ENCODE results near the gene TLN1. TPM values are rescaled to one million over a fixed set of nuclear protein-coding genes. Genes with fewer than 3 reads are reported as not detected.

The TLN1 gene
- total RNA-seq, 2 donors from 2014 or later = 117 to 123 TPM

GRCh38 chr9:35674025-35674361 is 58.0 kb downstream of the TLN1 start:
- 85 to 100% methylated on average over 1 to 3 of the region's 3 CpGs for WGBS, 2 experiments (ENCODE audit: insufficient coverage in 1 of 2, insufficient read length in 1 of 2)
- Histone ChIP-seq H3K27me3 (ENCODE audit: control insufficient read depth, insufficient read depth, low read length, poor library complexity, severe bottlenecking) (peaks cover 18% of the 10 kb centered on the region), H3K36me3 (ENCODE audit: control insufficient read depth, insufficient read depth, low read length) (no peaks in the 10 kb centered on the region), H3K9me3 (ENCODE audit: control insufficient read depth, low read length) (no peaks in the 10 kb centered on the region), H3K9ac (ENCODE audit: extremely low read depth, low read length, poor library complexity, severe bottlenecking) (no peak overlapping the region), H3K4me3 (ENCODE audit: low read length) (no peak overlapping the region), H3K27ac (ENCODE audit: low read depth, low read length) (no peak overlapping the region), H3K4me1 (ENCODE audit: control insufficient read depth, insufficient read depth, low read length) (no peaks in the 10 kb centered on the region)
- TF ChIP-seq, protein P1, sequence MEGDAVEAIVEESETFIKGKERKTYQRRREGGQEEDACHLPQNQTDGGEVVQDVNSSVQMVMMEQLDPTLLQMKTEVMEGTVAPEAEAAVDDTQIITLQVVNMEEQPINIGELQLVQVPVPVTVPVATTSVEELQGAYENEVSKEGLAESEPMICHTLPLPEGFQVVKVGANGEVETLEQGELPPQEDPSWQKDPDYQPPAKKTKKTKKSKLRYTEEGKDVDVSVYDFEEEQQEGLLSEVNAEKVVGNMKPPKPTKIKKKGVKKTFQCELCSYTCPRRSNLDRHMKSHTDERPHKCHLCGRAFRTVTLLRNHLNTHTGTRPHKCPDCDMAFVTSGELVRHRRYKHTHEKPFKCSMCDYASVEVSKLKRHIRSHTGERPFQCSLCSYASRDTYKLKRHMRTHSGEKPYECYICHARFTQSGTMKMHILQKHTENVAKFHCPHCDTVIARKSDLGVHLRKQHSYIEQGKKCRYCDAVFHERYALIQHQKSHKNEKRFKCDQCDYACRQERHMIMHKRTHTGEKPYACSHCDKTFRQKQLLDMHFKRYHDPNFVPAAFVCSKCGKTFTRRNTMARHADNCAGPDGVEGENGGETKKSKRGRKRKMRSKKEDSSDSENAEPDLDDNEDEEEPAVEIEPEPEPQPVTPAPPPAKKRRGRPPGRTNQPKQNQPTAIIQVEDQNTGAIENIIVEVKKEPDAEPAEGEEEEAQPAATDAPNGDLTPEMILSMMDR (conservative IDR thresholded peaks at IDR 0.05) = no peak
- no peak for DNase-seq
- H3K4me1 Mint-ChIP-seq = peaks cover 9% of the 10 kb centered on the region
- H3K36me3 Mint-ChIP-seq (ENCODE audit: low read depth) = no peaks in the 10 kb centered on the region
- no peak overlapping the region for H3K4me3 Mint-ChIP-seq
- H3K9me3 Mint-ChIP-seq = no peaks in the 10 kb centered on the region
- peaks cover 24% of the 10 kb centered on the region for H3K27me3 Mint-ChIP-seq (ENCODE audit: insufficient read depth)
- H3K27ac Mint-ChIP-seq = no peak overlapping the region

DNA sequence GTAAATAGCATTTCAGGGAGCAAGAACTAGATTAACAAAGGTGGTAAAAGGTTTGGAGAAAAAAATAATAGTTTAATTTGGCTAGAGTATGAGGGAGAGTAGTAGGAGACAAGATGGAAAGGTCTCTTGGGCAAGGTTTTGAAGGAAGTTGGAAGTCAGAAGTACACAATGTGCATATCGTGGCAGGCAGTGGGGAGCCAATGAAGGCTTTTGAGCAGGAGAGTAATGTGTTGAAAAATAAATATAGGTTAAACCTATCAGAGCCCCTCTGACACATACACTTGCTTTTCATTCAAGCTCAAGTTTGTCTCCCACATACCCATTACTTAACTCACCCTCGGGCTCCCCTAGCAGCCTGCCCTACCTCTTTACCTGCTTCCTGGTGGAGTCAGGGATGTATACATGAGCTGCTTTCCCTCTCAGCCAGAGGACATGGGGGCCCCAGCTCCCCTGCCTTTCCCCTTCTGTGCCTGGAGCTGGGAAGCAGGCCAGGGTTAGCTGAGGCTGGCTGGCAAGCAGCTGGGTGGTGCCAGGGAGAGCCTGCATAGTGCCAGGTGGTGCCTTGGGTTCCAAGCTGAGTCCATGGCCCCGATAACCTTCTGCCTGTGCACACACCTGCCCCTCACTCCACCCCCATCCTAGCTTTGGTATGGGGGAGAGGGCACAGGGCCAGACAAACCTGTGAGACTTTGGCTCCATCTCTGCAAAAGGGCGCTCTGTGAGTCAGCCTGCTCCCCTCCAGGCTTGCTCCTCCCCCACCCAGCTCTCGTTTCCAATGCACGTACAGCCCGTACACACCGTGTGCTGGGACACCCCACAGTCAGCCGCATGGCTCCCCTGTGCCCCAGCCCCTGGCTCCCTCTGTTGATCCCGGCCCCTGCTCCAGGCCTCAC is 58.6 kb downstream of the TLN1 start, which contains the start of gene CA9:
Gene CA9, plus strand, starts transcription at position 797 of the 893 bp plus-strand sequence. Its CDS starts 32 bp downstream, at position 829.
- WGBS, 2 experiments (ENCODE audit: insufficient coverage in 1 of 2, insufficient read length in 1 of 2) = 87 to 89% methylated on average over 4 to 10 of the region's 10 CpGs
- no peak for DNase-seq
- no peaks in the 10 kb centered on the region for H3K9me3 ChIP-seq (ENCODE audit: control insufficient read depth, low read length)
- Mint-ChIP-seq H3K27me3 (ENCODE audit: insufficient read depth) (peaks cover 24% of the 10 kb centered on the region), H3K27ac (no peak within 1 kb of the TSS), H3K36me3 (ENCODE audit: low read depth) (no peaks in the 10 kb centered on the region), H3K4me3 (peak within 1 kb of the TSS; percentile 68), H3K4me1 (peaks cover 9% of the 10 kb centered on the region), H3K9me3 (no peaks in the 10 kb centered on the region)
- no peaks in the 10 kb centered on the region for H3K4me1 ChIP-seq (ENCODE audit: control insufficient read depth, insufficient read depth, low read length)
- TF ChIP-seq, protein P1 (conservative IDR thresholded peaks at IDR 0.05) = no peak
- H3K9ac ChIP-seq (ENCODE audit: extremely low read depth, low read length, poor library complexity, severe bottlenecking) = no peak within 1 kb of the TSS
- H3K27me3 ChIP-seq (ENCODE audit: control insufficient read depth, insufficient read depth, low read length, poor library complexity, severe bottlenecking) = peaks cover 18% of the 10 kb centered on the region
- H3K27ac ChIP-seq (ENCODE audit: low read depth, low read length) = no peak within 1 kb of the TSS
- H3K4me3 ChIP-seq (ENCODE audit: low read length) = no peak within 1 kb of the TSS
- no peaks in the 10 kb centered on the region for H3K36me3 ChIP-seq (ENCODE audit: control insufficient read depth, insufficient read depth, low read length)

- no peaks in the 10 kb centered on the region for H3K4me1 ChIP-seq (ENCODE audit: control insufficient read depth, insufficient read depth, low read length)
- no peak overlapping the region for H3K4me3 ChIP-seq (ENCODE audit: low read length)
- TF ChIP-seq, protein P1 (conservative IDR thresholded peaks at IDR 0.05) = no peak
- no peak for DNase-seq
- H3K27ac ChIP-seq (ENCODE audit: low read depth, low read length) = no peak overlapping the region
- Mint-ChIP-seq H3K4me3 (no peak overlapping the region), H3K9me3 (no peaks in the 10 kb centered on the region), H3K36me3 (ENCODE audit: low read depth) (no peaks in the 10 kb centered on the region), H3K4me1 (peaks cover 4% of the 10 kb centered on the region), H3K27me3 (ENCODE audit: insufficient read depth) (peaks cover 19% of the 10 kb centered on the region), H3K27ac (no peak overlapping the region)
- H3K27me3 ChIP-seq (ENCODE audit: control insufficient read depth, insufficient read depth, low read length, poor library complexity, severe bottlenecking) = peaks cover 16% of the 10 kb centered on the region
- 68 to 86% methylated on average over 6 of the region's 6 CpGs for WGBS, 2 experiments (ENCODE audit: insufficient coverage in 1 of 2, insufficient read length in 1 of 2)
- H3K9ac ChIP-seq (ENCODE audit: extremely low read depth, low read length, poor library complexity, severe bottlenecking) = no peak overlapping the region
- no peaks in the 10 kb centered on the region for H3K36me3 ChIP-seq (ENCODE audit: control insufficient read depth, insufficient read depth, low read length)
- H3K9me3 ChIP-seq (ENCODE audit: control insufficient read depth, low read length) = no peaks in the 10 kb centered on the region
Measured at GRCh38 chr9:35669331-35670145, 62.5 kb downstream of the TLN1 start.
